Stimulated activated CD4-positive, alpha-beta T cell treated with anti-CD3 and anti-CD28 coated beads, Interleukin-12 subunit alpha, Interleukin-12 subunit beta, amount 100 ng/mL, for 48 hours (primary cell): Measurements from ENCODE around the gene HIP1.
"Not testable (repeated sequence)": the region's sequence is repeated elsewhere in the genome, so short reads cannot be mapped to it uniquely, and the experiment has no call there.

Experiments
- DNase-seq, 3 donors: peaks; one replicate each; pipeline ENCODE4 v3.0.0-alpha.2; 2020; ENCODE audit warnings: low read depth in 2 of 3, low spot score in 1 of 3

The HIP1 gene

GRCh38 chr7:75619636-75620035 lies 119.1 kb downstream of the HIP1 start:
- no peak for DNase-seq

- peak in 2 of 3 donors; percentile 8 to 32 for DNase-seq
Measured at GRCh38 chr7:75617634-75618234, 121.0 kb downstream of the HIP1 start.

- no peak for DNase-seq
Measured at GRCh38 chr7:75616421-75617167, 122.1 kb downstream of the HIP1 start.

GRCh38 chr7:75614401-75614800 lies 124.3 kb downstream of the HIP1 start:
- DNase-seq = no peak

GRCh38 chr7:75613351-75613750 lies 125.4 kb downstream of the HIP1 start:
- DNase-seq = no peak

GRCh38 chr7:75611557-75612178 lies 127.1 kb downstream of the HIP1 start:
- DNase-seq = no peak

GRCh38 chr7:75609416-75609815 lies 129.3 kb downstream of the HIP1 start:
- not testable (repeated sequence) for DNase-seq

GRCh38 chr7:75608451-75609122 lies 130.2 kb downstream of the HIP1 start:
- no peak for DNase-seq

- DNase-seq = no peak
Measured at GRCh38 chr7:75604408-75604807, 134.3 kb downstream of the HIP1 start.

GRCh38 chr7:75602831-75603230 lies 135.9 kb downstream of the HIP1 start:
- not testable (repeated sequence) for DNase-seq

GRCh38 chr7:75601539-75601938 lies 137.2 kb downstream of the HIP1 start:
- no peak for DNase-seq

- not testable (repeated sequence) for DNase-seq
Measured at GRCh38 chr7:75600748-75601147, 138.0 kb downstream of the HIP1 start.

- no peak for DNase-seq
Measured at GRCh38 chr7:75599244-75599781, 139.4 kb downstream of the HIP1 start.

- peak in 2 of 3 donors; percentile 11 to 13 for DNase-seq
Measured at GRCh38 chr7:75596727-75597614, 141.8 kb downstream of the HIP1 start.

GRCh38 chr7:75595766-75596165 lies 143.0 kb downstream of the HIP1 start:
- DNase-seq = no peak

GRCh38 chr7:75593500-75594184 lies 145.1 kb downstream of the HIP1 start:
- DNase-seq = not testable (repeated sequence)

GRCh38 chr7:75591467-75592255 lies 147.1 kb downstream of the HIP1 start:
- no peak for DNase-seq

- no peak for DNase-seq
Measured at GRCh38 chr7:75590373-75591005, 148.3 kb downstream of the HIP1 start.

- DNase-seq = no peak
Measured at GRCh38 chr7:75584354-75584753, 154.4 kb downstream of the HIP1 start.
